Activated CD4-positive, alpha-beta T cell treated with anti-CD3 and anti-CD28 coated beads, Interleukin-2, amount 50 U/mL, for 24 hours (primary cell): ENCODE measurements around the gene ENO2.

Source experiments
- DNase-seq, 2 donors: peaks; one replicate each; pipeline ENCODE4 v3.0.0-alpha.2; 2020; ENCODE audit warnings: low read depth in 1 of 2, low spot score in 1 of 2

Gene ENO2

GRCh38 chr12:6946920-6947374 lies 32.6 kb downstream of the ENO2 start:
- DNase-seq: no peak

- DNase-seq: no peak
These were observed 33.2 kb downstream of the ENO2 start for GRCh38 chr12:6947615-6948014.

GRCh38 chr12:6948873-6949594 lies 34.7 kb downstream of the ENO2 start:
- no peak for DNase-seq

DNA sequence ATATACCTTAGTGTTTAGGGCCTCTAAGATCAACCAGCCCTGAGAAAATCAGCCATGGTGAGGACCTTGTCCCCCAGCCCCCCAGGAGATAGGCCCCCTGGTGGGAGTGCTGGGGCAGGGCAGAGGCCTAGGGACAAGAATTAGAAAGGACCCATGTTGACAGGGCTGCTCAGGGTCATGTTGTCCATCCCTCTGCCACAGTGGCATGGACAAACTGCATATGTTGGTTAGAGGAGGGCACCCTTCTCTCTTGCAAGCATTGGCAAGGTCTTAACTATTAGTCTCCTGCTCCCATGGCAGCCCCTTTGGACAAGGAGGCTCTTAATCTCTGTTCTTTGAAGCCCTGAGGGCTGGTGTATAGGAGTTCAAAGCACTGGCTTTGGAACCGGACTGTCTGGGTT lies 36.0 kb downstream of the ENO2 start:
- no peak for DNase-seq

- no peak for DNase-seq
These were observed 36.6 kb downstream of the ENO2 start, which contains the start of gene PTPN6 for GRCh38 chr12:6950811-6951540. Gene PTPN6, plus strand, starts transcription at chr12:6951356. Its CDS starts 157 bp downstream, at chr12:6951513.

DNA sequence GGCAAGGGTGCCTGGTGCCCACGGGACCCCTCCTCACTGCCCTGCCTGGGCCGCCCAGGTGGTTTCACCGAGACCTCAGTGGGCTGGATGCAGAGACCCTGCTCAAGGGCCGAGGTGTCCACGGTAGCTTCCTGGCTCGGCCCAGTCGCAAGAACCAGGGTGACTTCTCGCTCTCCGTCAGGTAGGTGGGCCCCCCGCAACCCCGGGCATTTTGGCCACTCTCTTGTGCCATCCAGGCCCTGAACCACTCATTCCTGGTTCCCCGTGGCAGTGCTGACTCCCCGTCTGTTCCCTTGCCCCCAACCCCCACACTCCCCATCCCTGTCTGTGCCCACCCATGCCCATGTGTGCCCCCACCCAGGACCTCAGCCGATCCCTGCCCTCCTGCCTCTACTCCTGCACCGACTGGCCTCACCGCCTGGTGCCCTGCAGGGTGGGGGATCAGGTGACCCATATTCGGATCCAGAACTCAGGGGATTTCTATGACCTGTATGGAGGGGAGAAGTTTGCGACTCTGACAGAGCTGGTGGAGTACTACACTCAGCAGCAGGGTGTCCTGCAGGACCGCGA lies 37.3 kb downstream of the ENO2 start:
- no peak for DNase-seq

GRCh38 chr12:6952121-6952862 lies 37.9 kb downstream of the ENO2 start:
- DNase-seq: no peak

GRCh38 chr12:6952863-6953441 lies 38.6 kb downstream of the ENO2 start:
- DNase-seq: no peak

GRCh38 chr12:6953442-6954315 lies 39.3 kb downstream of the ENO2 start:
- DNase-seq: peak in 1 of 2 donors; percentile 85

GRCh38 chr12:6954316-6955107 lies 40.1 kb downstream of the ENO2 start:
- DNase-seq: no peak

DNA sequence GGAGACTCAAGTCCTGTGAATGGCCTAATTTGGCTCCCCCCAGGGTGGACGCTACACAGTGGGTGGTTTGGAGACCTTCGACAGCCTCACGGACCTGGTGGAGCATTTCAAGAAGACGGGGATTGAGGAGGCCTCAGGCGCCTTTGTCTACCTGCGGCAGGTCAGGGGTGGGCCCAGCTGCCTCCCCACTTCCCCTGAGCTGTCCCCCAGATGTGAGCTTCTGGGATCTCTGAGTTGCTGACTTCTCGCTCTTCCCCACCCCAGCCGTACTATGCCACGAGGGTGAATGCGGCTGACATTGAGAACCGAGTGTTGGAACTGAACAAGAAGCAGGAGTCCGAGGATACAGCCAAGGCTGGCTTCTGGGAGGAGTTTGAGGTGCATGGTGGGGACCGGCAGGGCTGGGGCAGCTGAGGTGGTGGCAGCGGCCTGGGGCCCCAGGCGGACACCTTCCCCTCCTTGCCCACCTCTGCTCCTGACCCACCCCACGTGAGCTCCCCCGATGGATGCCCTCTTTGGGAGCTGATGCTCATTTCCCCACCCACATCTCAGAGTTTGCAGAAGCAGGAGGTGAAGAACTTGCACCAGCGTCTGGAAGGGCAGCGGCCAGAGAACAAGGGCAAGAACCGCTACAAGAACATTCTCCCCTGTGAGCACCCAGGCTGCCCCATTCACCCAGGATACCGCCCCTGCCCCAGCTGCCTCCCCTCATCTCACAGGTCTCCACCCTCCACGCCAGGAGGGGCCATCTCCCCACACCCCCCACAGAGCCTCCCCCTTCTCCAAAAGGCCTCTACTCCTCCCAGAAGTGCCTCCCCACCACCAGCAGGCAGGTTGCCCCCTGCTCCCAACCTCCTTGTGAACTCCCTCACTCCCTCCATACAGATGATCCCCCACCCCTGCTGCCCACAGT lies 41.0 kb downstream of the ENO2 start:
- no peak for DNase-seq

GRCh38 chr12:6956021-6956727 lies 41.8 kb downstream of the ENO2 start:
- no peak for DNase-seq

- no peak for DNase-seq
These were observed 42.8 kb downstream of the ENO2 start for GRCh38 chr12:6957151-6957701.

DNA sequence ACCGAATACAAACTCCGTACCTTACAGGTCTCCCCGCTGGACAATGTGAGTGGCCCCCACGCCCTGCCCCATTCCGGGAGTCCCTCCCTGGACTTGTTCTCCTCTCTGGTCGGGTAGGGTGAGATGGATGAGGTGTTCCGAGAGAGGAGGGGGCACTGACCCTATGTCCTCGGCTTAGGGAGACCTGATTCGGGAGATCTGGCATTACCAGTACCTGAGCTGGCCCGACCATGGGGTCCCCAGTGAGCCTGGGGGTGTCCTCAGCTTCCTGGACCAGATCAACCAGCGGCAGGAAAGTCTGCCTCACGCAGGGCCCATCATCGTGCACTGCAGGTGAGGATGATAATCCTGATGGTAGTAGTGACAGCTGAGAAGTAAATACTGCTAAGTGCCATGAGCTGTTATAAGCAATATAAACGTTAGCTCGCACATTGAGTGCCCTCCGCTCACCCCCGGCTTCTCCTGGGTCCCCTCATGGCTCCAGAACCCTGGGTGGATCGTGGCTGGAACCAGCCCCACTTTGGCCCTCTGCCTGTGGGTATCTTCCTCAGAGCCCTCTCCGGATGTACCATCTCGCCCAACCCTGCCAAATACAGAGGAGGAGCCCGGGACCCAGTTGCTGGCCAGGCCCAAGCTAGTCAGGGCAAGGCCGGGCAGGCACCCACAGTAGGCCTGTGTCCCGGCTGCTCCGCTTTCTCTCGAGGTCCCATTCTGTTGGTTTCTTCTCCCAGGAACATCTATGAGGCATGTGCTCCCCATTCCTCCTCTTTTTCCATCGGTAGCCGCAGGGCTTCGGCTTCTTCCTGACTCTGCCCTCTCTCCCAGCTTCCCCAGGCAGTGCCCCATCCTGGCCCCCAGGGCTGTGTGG lies 43.6 kb downstream of the ENO2 start:
- DNase-seq: no peak

DNA sequence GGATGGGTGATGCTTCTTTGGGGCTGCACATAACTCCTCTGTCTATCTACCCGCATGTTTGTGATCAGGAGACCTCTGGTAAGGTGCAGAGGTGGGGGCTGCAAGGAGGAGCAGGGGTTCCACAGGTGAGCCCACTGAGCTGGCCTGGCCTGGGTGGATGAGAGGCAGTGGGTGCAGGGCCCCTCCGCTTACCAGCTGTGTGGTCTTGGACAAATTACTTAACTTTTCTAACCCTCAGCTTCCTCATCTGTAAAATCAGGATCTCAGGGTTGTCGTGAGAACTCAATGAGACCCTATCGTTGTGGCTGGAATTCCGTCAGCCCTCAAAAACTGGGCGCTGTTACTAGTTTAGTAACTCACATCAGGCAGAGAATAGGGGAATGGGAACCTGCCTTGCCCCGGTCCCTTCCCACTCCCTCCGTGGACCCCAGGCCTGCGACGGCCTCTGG lies 44.3 kb downstream of the ENO2 start:
- no peak for DNase-seq

DNA sequence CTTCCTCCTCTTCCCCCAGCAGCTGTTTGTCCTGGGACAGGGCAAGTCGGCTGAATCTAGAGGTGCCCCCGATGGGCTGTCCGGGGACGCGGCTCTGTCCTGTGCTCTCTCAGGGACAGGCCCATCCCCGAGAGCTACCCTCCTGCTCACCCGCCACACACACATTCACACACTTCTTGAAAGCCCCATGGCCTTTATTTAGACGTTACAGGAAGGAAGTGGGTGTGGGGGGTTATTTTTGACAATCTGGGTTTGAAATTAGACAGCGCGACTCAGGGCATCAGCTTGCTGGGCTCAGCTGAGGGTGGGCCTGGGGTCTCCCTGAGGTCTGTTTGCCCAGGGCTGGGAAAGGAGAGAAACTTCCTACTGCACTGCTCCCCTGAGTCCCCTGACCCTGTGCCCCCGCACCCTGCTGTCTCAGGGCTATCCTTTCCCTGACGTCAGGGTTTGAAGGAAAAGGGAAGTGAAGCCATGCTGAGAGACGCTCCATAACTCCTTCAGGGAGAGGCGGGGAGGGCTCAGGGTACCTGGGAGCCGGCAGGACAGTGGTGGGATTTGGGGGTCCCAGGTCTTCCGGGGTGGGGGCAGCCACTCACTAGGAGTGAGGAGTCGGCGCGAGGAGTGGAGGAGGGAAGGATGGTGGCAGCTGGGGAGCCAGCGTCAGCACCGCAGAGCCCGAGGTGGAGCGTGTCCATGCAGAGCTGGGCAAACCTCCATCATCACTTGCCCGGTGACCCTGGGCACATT lies 44.9 kb downstream of the ENO2 start:
- DNase-seq: peak in 1 of 2 donors; percentile 74
